Fibroblast of skin of back (primary cell): ENCODE data around the gene ALDH16A1.

ENCODE experiments used
- DNase-seq: peaks from one replicate; pipeline ENCODE4 v3.0.0-alpha.2; 2013

Gene ALDH16A1

GRCh38 chr19:49489601-49490167 lies 36.7 kb downstream of the ALDH16A1 start:
- DNase-seq = no peak

- no peak for DNase-seq
Measured at GRCh38 chr19:49490287-49491029, 37.4 kb downstream of the ALDH16A1 start.

- DNase-seq = no peak
Measured at GRCh38 chr19:49491030-49491803, 38.2 kb downstream of the ALDH16A1 start.

GRCh38 chr19:49491804-49492572 lies 39.0 kb downstream of the ALDH16A1 start:
- DNase-seq = no peak

GRCh38 chr19:49492573-49493405 lies 39.8 kb downstream of the ALDH16A1 start:
- no peak for DNase-seq

GRCh38 chr19:49496574-49497008 lies 43.6 kb downstream of the ALDH16A1 start:
- DNase-seq = no peak

- peak; percentile 66 for DNase-seq
Measured at GRCh38 chr19:49497047-49497788, 44.2 kb downstream of the ALDH16A1 start.

- no peak for DNase-seq
Measured at GRCh38 chr19:49497789-49498103, 44.7 kb downstream of the ALDH16A1 start.

- DNase-seq = no peak
Measured at GRCh38 chr19:49498475-49498874, 45.5 kb downstream of the ALDH16A1 start.

GRCh38 chr19:49499030-49499670 lies 46.1 kb downstream of the ALDH16A1 start:
- DNase-seq = no peak

- DNase-seq = peak; percentile 68
Measured at GRCh38 chr19:49502866-49503581, 50.0 kb downstream of the ALDH16A1 start.

- DNase-seq = no peak
Measured at GRCh38 chr19:49503582-49503962, 50.5 kb downstream of the ALDH16A1 start.

GRCh38 chr19:49506575-49507105 lies 53.6 kb downstream of the ALDH16A1 start:
- peak; percentile 43 for DNase-seq

GRCh38 chr19:49507803-49508494 lies 54.9 kb downstream of the ALDH16A1 start:
- DNase-seq = no peak

GRCh38 chr19:49512970-49513745 lies 60.1 kb downstream of the ALDH16A1 start:
- DNase-seq = no peak

- no peak for DNase-seq
Measured at GRCh38 chr19:49513746-49514118, 60.7 kb downstream of the ALDH16A1 start.

- no peak for DNase-seq
Measured at GRCh38 chr19:49514151-49514550, 61.1 kb downstream of the ALDH16A1 start.

- no peak for DNase-seq
Measured at GRCh38 chr19:49515767-49516166, 62.7 kb downstream of the ALDH16A1 start.
